Suprapubic skin (tissue), 4 donors: ENCODE data around the gene PHEX.

Source experiments
- EP300 ChIP-seq: sonication (generic); formaldehyde crosslinking; IDR thresholded peaks from one replicate; pipeline ENCODE4 v1.6.1; 2017; ENCODE audit warnings: antibody characterized with exemption
- POLR2A ChIP-seq, 2 donors: fragments of 450-650 bp; IDR thresholded peaks; one replicate each; pipeline ENCODE4 v1.6.1; 2017; ENCODE audit warnings: antibody characterized with exemption in 2 of 2, mild to moderate bottlenecking in 2 of 2, moderate library complexity in 2 of 2
- POLR2AphosphoS5 ChIP-seq, 3 donors: sonication (generic); formaldehyde crosslinking; IDR thresholded peaks; one replicate each; pipeline ENCODE4 v1.6.1; 2017; ENCODE audit warnings: antibody characterized with exemption in 3 of 3
- TF ChIP-seq, protein P1 (sequence below), 2 donors: fragments of 200-600 bp in 1 of 2; fragments of 450-650 bp in 1 of 2; sonication (generic) in 1 of 2; IDR thresholded peaks; one replicate each; pipeline ENCODE4 v1.5.1; 2016 to 2019; ENCODE audit warnings: antibody characterized with exemption in 2 of 2, mild to moderate bottlenecking in 1 of 2, moderate library complexity in 1 of 2

GRCh38 chrX:22093550-22093949, 61.4 kb downstream of the PHEX start:
- TF ChIP-seq POLR2A (IDR thresholded peaks at IDR 0.05) (no peak), POLR2AphosphoS5 (IDR thresholded peaks at IDR 0.05) (no peak), EP300 (no peak)
- TF ChIP-seq, protein P1, sequence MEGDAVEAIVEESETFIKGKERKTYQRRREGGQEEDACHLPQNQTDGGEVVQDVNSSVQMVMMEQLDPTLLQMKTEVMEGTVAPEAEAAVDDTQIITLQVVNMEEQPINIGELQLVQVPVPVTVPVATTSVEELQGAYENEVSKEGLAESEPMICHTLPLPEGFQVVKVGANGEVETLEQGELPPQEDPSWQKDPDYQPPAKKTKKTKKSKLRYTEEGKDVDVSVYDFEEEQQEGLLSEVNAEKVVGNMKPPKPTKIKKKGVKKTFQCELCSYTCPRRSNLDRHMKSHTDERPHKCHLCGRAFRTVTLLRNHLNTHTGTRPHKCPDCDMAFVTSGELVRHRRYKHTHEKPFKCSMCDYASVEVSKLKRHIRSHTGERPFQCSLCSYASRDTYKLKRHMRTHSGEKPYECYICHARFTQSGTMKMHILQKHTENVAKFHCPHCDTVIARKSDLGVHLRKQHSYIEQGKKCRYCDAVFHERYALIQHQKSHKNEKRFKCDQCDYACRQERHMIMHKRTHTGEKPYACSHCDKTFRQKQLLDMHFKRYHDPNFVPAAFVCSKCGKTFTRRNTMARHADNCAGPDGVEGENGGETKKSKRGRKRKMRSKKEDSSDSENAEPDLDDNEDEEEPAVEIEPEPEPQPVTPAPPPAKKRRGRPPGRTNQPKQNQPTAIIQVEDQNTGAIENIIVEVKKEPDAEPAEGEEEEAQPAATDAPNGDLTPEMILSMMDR (IDR thresholded peaks at IDR 0.05): no peak
